SHP77 (cell line): ENCODE results near the gene CRHR2.
A peak's percentile ranks its signal among the peaks of the same experiment; 100 is the strongest.
"Not testable (repeated sequence)": the region's sequence is repeated elsewhere in the genome, so short reads cannot be mapped to it uniquely, and the experiment has no call there.

Source experiments
- DNase-seq, 2 experiments: peaks; one replicate each; lab custom pipeline; 2025; lab: John Stamatoyannopoulos, UW

The CRHR2 gene

GRCh38 chr7:30682212-30683083, at the start of gene CRHR2:
Gene CRHR2, minus strand, starts transcription at chr7:30682456. Its CDS starts 176 bp downstream, at chr7:30682280.
- no peak for DNase-seq

- DNase-seq, result peak; percentile 9 to 32
These were observed 49.3 kb upstream of the CRHR2 start for GRCh38 chr7:30731581-30731980.

GRCh38 chr7:30730996-30731395, 48.7 kb upstream of the CRHR2 start:
- DNase-seq, result no peak

GRCh38 chr7:30730097-30730496, 47.8 kb upstream of the CRHR2 start:
- no peak for DNase-seq

GRCh38 chr7:30729642-30730041, 47.4 kb upstream of the CRHR2 start:
- no peak for DNase-seq

GRCh38 chr7:30728591-30729100, 46.4 kb upstream of the CRHR2 start:
- no peak for DNase-seq

- no peak for DNase-seq
These were observed 45.0 kb upstream of the CRHR2 start for GRCh38 chr7:30727061-30727945.

GRCh38 chr7:30726296-30727006, 44.2 kb upstream of the CRHR2 start:
- no peak for DNase-seq

- no peak for DNase-seq
These were observed 41.5 kb upstream of the CRHR2 start for GRCh38 chr7:30723776-30724175.

GRCh38 chr7:30722671-30723070, 40.4 kb upstream of the CRHR2 start:
- DNase-seq, result no peak

- no peak for DNase-seq
These were observed 39.9 kb upstream of the CRHR2 start for GRCh38 chr7:30722187-30722586.

GRCh38 chr7:30721211-30721610, 39.0 kb upstream of the CRHR2 start:
- no peak for DNase-seq

GRCh38 chr7:30719434-30719833, 37.2 kb upstream of the CRHR2 start:
- DNase-seq, result not testable (repeated sequence)

- peak in 1 of 2 experiments; percentile 4 for DNase-seq
These were observed 34.9 kb upstream of the CRHR2 start for GRCh38 chr7:30717181-30717580.

- no peak for DNase-seq
These were observed 31.9 kb upstream of the CRHR2 start for GRCh38 chr7:30714129-30714528.

- no peak for DNase-seq
These were observed 31.1 kb upstream of the CRHR2 start for GRCh38 chr7:30713392-30713791.

- no peak for DNase-seq
These were observed 28.4 kb upstream of the CRHR2 start for GRCh38 chr7:30710669-30711068.

GRCh38 chr7:30709549-30709948, 27.3 kb upstream of the CRHR2 start:
- DNase-seq, result no peak

- DNase-seq, result no peak
These were observed 26.7 kb upstream of the CRHR2 start for GRCh38 chr7:30708983-30709382.

GRCh38 chr7:30708412-30708811, 26.2 kb upstream of the CRHR2 start:
- DNase-seq, result no peak

- no peak for DNase-seq
These were observed 25.4 kb upstream of the CRHR2 start for GRCh38 chr7:30707391-30708357.
